ENCODE results near the gene ADGRG4.
"Not testable (repeated sequence)": the region's sequence is repeated elsewhere in the genome, so short reads cannot be mapped to it uniquely, and the experiment has no call there.

ADGRG4 gene

GRCh38 chrX:136300721-136301120 lies at the start of gene ADGRG4:
ADGRG4 (plus strand) TSS chrX:136300963; CDS start chrX:136308778, 7,815 bp downstream.
- DNase-seq (ENCODE audit: low read depth) = not testable (repeated sequence)

DNA sequence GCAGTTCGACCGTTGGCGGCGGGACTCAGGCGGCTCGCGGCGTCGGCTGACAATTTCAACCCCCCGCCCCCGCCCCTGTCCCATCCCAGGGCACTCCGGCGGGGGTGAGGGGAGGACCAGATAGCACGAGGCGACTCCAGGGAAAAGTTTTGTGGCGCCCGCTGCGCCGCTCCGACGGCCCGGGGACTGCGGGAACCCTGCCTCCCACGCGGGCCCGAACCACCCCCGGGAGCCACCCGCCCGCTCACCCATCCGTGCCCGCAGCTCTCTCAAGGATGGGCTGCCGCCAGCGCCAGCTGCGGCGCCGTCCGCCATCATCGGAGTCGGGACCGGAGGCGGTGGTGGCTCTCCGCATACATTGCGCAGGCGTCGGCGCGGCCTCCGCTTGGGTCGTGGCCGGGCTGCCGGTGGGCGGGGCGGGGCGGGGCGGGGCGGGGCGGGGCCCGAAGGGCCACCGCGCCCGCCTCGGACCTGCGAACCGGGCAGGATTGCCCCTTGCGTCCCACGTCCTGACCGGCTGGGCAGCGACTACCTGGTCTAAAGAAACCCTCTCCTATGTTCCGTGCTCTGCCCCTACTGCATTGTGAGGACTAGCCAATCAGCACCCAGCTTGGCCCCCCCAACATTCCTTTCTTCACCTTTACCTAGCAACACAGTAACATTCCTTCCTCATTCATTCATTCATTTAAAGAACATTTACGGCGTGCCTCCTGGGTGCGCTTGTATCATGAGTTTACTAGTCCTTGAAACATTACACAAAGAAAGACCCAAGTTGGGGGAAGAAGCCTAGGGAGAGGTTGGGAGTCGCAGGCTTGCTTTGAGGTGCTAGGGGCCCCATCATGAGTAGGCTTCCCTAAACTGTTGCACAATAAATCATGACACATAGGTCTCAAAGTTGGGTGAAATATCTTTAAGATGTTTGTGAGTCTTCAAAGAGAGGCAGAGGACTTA lies 49.4 kb upstream of the ADGRG4 start, which contains the start of gene MAP7D3:
MAP7D3 (minus strand) TSS at position 360 of the 951 bp plus-strand sequence; CDS start at position 318, 42 bp downstream.
- DNase-seq (ENCODE audit: low read depth) = peak; percentile 55

DNA sequence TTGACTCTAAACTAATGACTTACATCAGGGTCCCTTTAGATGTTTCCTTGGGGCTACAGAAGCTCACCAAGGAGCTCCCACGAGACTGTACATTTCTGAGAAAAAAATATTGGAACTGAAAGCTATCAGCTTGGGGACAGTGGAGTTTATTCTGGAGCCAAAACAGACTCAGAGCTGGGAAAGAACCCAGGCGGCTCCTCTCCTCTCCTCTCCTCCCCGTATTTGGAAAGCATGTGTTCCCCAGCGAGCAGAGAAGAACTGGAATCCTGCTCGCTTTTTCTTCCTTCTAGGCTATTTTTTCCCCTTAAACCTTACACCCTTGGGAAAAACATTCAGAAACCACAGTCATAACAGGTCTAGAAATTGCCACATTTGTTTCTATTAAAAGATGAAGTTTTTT lies 45.2 kb upstream of the ADGRG4 start:
- no peak for DNase-seq (ENCODE audit: low read depth)

- no peak for DNase-seq (ENCODE audit: low read depth)
Measured at GRCh38 chrX:136256026-136256425, 44.7 kb upstream of the ADGRG4 start.

GRCh38 chrX:136258951-136259350 lies 41.8 kb upstream of the ADGRG4 start:
- no peak for DNase-seq (ENCODE audit: low read depth)

GRCh38 chrX:136259543-136259942 lies 41.2 kb upstream of the ADGRG4 start:
- DNase-seq (ENCODE audit: low read depth) = no peak

- DNase-seq (ENCODE audit: low read depth) = no peak
Measured at GRCh38 chrX:136260776-136261175, 40.0 kb upstream of the ADGRG4 start.

DNA sequence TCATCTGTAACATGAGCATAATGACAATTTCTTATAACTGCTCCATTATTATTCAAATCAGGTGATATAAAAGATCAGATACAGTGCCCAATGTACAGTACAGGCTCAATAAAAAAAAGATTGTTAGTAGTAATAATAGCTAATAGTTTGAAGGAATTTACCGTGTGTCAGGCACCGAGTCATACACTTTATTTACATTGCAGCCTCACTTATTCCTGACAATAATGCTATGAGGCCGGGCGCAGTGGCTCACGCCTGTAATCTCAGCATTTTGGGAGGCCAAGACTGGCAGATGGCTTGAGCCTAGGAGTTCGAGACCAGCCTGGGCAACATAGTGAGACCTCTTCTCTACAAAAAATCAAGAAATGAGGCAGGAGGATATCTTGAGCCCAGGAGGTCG lies 39.4 kb upstream of the ADGRG4 start:
- DNase-seq (ENCODE audit: low read depth) = no peak

DNA sequence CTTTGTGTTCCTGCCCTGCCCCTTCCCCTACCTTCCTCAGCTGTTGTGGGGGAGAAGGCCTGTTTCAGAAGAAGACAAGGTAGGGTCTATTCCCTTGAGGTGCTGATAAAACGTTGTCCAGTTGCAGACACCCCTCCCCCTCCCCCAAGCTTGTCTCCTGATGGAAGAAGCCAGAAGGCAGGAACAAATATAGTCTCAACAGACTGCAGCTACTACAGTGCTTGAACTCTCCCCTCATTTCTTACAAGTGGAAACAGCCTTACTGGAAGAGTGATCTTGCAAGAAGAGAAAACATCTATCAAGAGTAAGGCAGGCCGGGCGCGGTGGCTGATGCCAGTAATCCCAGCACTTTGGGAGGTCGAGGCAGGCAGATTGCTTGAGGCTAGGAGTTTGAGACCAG lies 38.5 kb upstream of the ADGRG4 start:
- no peak for DNase-seq (ENCODE audit: low read depth)

GRCh38 chrX:136262812-136263315 lies 37.9 kb upstream of the ADGRG4 start:
- no peak for DNase-seq (ENCODE audit: low read depth)

GRCh38 chrX:136266828-136267227 lies 33.9 kb upstream of the ADGRG4 start:
- no peak for DNase-seq (ENCODE audit: low read depth)

- no peak for DNase-seq (ENCODE audit: low read depth)
Measured at GRCh38 chrX:136268051-136269048, 32.4 kb upstream of the ADGRG4 start.

DNA sequence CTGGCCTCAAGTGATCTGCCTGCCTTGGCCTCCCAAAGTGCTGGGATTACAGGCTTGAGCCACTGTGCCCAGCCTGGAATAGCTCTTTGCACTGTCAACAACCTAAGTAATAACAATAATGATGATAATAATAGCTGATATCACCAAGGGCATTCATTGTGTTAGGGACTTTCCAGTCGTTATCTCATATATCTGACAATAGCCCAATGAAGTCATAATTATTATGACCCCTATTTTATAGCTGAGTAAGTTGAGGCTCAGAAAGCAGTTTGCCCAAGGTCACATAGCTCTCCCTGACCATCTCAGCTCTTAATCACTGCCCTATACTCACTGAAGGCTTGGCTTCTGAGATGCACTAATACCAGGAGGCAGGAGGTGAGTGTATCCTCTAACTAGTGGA lies 30.8 kb upstream of the ADGRG4 start:
- no peak for DNase-seq (ENCODE audit: low read depth)

GRCh38 chrX:136271300-136271699 lies 29.5 kb upstream of the ADGRG4 start:
- no peak for DNase-seq (ENCODE audit: low read depth)

- no peak for DNase-seq (ENCODE audit: low read depth)
Measured at GRCh38 chrX:136272325-136272724, 28.4 kb upstream of the ADGRG4 start.

DNA sequence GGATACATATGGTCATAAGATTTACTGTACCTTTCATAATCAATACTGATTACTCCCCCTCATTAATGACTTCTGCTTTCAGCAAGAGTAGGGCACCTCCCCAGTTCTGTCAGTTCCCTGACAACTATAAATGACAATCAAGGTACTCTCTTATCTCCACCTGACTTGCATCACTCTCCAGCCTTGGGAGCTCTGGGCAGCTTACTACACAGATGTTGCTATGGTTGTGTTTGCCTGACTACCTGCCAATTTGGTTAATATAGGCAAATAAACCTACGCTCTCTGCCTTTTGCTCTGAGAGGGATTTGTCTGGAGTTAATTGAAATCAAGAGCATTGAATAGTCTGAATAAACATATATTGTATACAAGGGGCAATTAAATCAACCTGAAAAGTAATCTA lies 26.8 kb upstream of the ADGRG4 start:
- no peak for DNase-seq (ENCODE audit: low read depth)

GRCh38 chrX:136275553-136275952 lies 25.2 kb upstream of the ADGRG4 start:
- DNase-seq (ENCODE audit: low read depth) = no peak

- not testable (repeated sequence) for DNase-seq (ENCODE audit: low read depth)
Measured at GRCh38 chrX:136286375-136286774, 14.4 kb upstream of the ADGRG4 start.

GRCh38 chrX:136291824-136292223 lies 8.9 kb upstream of the ADGRG4 start:
- DNase-seq (ENCODE audit: low read depth) = no peak

- DNase-seq (ENCODE audit: low read depth) = no peak
Measured at GRCh38 chrX:136292656-136293055, 8.1 kb upstream of the ADGRG4 start.

GRCh38 chrX:136295380-136295779 lies 5.4 kb upstream of the ADGRG4 start:
- DNase-seq (ENCODE audit: low read depth) = no peak

DNA sequence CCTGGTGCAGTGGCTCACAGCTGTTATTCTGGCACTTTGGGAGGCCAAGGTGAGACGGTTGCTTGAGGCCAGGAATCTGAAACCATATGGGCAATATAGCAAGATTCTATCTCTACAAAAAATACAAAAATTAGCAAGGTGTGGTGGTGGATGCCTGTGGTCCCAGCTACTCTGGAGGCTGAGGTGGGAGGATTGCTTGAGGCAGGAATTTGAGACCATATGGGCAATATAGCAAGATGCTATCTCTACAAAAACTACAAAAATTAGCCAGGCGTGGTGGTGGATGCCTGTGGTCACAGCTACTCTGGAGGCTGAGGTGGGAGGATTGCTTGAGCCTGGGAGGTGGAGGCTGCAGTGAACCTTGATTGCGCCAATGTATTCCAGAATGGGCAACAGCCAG lies 2.3 kb downstream of the ADGRG4 start:
- DNase-seq (ENCODE audit: low read depth) = no peak
